ENCODE measurements around the gene NEK7. TPM values are rescaled to one million over a fixed set of nuclear protein-coding genes. Genes with fewer than 3 reads are reported as not detected.

The NEK7 gene
- polyA plus RNA-seq, 4 donors = 14.9 to 38.3 (median 27.2) TPM

DNA sequence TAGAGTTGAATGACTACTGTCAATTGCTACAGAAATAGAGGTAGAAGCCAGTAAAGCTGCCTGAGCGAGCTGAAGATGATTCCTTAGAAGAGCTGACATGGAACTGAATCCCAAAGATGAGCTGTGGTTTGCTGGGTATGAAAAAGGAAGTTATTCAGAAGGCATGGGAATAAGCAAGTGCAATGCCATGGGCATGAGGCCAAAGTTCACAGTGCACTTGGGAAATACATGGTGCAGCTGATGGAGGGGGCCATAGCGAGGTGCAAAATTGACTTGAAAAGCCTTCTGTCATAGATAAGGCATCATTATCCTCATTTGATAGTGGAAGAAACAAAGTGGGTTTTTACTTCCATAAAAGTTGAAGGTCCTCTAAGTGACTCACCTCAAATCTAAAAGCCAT, 88.6 kb downstream of the NEK7 start:
- no peak for FAIRE-seq
- WGBS, 3 donors = 78 to 83% (median 82%) methylated on average over 2 of the region's 2 CpGs
- H3K27me3 ChIP-seq (ENCODE audit: control insufficient read depth in 3 of 3, insufficient read depth in 3 of 3, low read length in 3 of 3) = no peaks in the 10 kb centered on the region
- H3K36me3 ChIP-seq (ENCODE audit: control insufficient read depth in 3 of 3, insufficient read depth in 2 of 3, low read depth in 1 of 3, low read length in 3 of 3) = peaks cover 0 to 6% (median 0%) of the 10 kb centered on the region in 3 donors
- H3K4me1 ChIP-seq (ENCODE audit: control insufficient read depth in 3 of 3, insufficient read depth in 2 of 3, low read depth in 1 of 3, low read length in 2 of 3) = no peaks in the 10 kb centered on the region
- no peak overlapping the region for H3K27ac ChIP-seq (ENCODE audit: low read depth in 1 of 3, low read length in 2 of 3)
- no peaks in the 10 kb centered on the region for H3K9me3 ChIP-seq (ENCODE audit: control insufficient read depth in 2 of 2, insufficient read depth in 1 of 2, low read depth in 1 of 2, low read length in 1 of 2)
- peak in 1 of 2 donors; percentile 21 for DNase-seq
- no peak overlapping the region for H3K4me3 ChIP-seq (ENCODE audit: low read depth in 1 of 3, low read length in 3 of 3)

- no peak for FAIRE-seq
- DNase-seq = no peak
- H3K4me1 ChIP-seq (ENCODE audit: control insufficient read depth in 3 of 3, insufficient read depth in 2 of 3, low read depth in 1 of 3, low read length in 2 of 3) = no peaks in the 10 kb centered on the region
- H3K36me3 ChIP-seq (ENCODE audit: control insufficient read depth in 3 of 3, insufficient read depth in 2 of 3, low read depth in 1 of 3, low read length in 3 of 3) = peaks cover 0 to 6% (median 0%) of the 10 kb centered on the region in 3 donors
- no peak overlapping the region for H3K4me3 ChIP-seq (ENCODE audit: low read depth in 1 of 3, low read length in 3 of 3)
- 96 to 99% (median 97%) methylated on average over 7 of the region's 7 CpGs for WGBS, 3 donors
- H3K9me3 ChIP-seq (ENCODE audit: control insufficient read depth in 2 of 2, insufficient read depth in 1 of 2, low read depth in 1 of 2, low read length in 1 of 2) = no peaks in the 10 kb centered on the region
- H3K27me3 ChIP-seq (ENCODE audit: control insufficient read depth in 3 of 3, insufficient read depth in 3 of 3, low read length in 3 of 3) = no peaks in the 10 kb centered on the region
- no peak overlapping the region for H3K27ac ChIP-seq (ENCODE audit: low read depth in 1 of 3, low read length in 2 of 3)
Observed at GRCh38 chr1:198246337-198246736, 89.5 kb downstream of the NEK7 start.

DNA sequence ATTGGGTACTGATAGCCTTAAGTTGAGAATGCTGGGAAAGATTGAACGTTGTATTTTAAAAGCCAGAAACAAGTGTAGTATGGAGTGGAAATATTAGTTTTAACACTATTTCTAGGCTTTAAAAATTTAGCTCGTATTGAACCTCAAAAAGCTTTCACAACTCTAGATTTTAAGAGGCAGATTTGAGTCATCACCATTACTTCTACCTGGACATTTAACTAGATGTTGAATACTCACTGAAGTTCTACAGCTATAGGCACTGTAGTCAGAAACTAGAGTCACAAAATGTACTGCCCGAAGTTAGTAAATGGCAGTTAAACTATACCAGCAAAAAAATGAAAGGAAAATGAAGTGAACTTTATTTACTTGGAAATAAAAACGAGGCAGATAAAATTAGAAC, 96.5 kb downstream of the NEK7 start:
- Histone ChIP-seq H3K36me3 (ENCODE audit: control insufficient read depth in 3 of 3, insufficient read depth in 2 of 3, low read depth in 1 of 3, low read length in 3 of 3) (no peaks in the 10 kb centered on the region), H3K4me1 (ENCODE audit: control insufficient read depth in 3 of 3, insufficient read depth in 2 of 3, low read depth in 1 of 3, low read length in 2 of 3) (no peaks in the 10 kb centered on the region), H3K27ac (ENCODE audit: low read depth in 1 of 3, low read length in 2 of 3) (no peak overlapping the region), H3K9me3 (ENCODE audit: control insufficient read depth in 2 of 2, insufficient read depth in 1 of 2, low read depth in 1 of 2, low read length in 1 of 2) (no peaks in the 10 kb centered on the region), H3K27me3 (ENCODE audit: control insufficient read depth in 3 of 3, insufficient read depth in 3 of 3, low read length in 3 of 3) (no peaks in the 10 kb centered on the region), H3K4me3 (ENCODE audit: low read depth in 1 of 3, low read length in 3 of 3) (no peak overlapping the region)
- 70 to 74% (median 71%) methylated on average over 4 of the region's 4 CpGs for WGBS, 3 donors
- DNase-seq = no peak
- no peak for FAIRE-seq

- Histone ChIP-seq H3K27me3 (ENCODE audit: control insufficient read depth in 3 of 3, insufficient read depth in 3 of 3, low read length in 3 of 3) (no peaks in the 10 kb centered on the region), H3K36me3 (ENCODE audit: control insufficient read depth in 3 of 3, insufficient read depth in 2 of 3, low read depth in 1 of 3, low read length in 3 of 3) (no peaks in the 10 kb centered on the region), H3K4me3 (ENCODE audit: low read depth in 1 of 3, low read length in 3 of 3) (no peak overlapping the region), H3K9me3 (ENCODE audit: control insufficient read depth in 2 of 2, insufficient read depth in 1 of 2, low read depth in 1 of 2, low read length in 1 of 2) (no peaks in the 10 kb centered on the region), H3K27ac (ENCODE audit: low read depth in 1 of 3, low read length in 2 of 3) (peak overlapping the region in 1 of 3 donors; percentile 24), H3K4me1 (ENCODE audit: control insufficient read depth in 3 of 3, insufficient read depth in 2 of 3, low read depth in 1 of 3, low read length in 2 of 3) (no peaks in the 10 kb centered on the region)
- FAIRE-seq = no peak
- DNase-seq = no peak
- 50 to 82% (median 60%) methylated on average over 1 of the region's 1 CpG for WGBS, 3 donors
Observed at GRCh38 chr1:198253668-198254067, 96.9 kb downstream of the NEK7 start.

DNA sequence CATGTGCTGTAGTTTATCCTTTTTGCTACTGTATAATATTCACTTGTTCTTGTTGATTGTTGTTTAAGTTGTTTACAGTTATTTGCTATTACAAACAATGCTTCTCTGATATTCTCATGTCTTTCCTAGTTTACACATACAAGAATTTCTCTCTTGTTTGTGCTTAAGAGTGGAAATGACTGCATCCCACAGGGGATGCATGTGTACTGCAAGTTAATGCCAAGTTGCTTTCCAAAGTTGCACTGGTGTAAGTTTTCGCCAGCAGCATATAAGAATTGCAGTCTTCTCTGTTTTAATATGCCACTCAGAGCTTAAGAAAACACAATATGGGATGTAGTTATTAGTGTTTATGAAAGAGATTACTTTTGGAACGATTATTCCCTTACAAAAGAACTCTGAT, 97.7 kb downstream of the NEK7 start:
- WGBS, 3 donors = 75 to 77% (median 77%) methylated on average over 2 of the region's 2 CpGs
- no peaks in the 10 kb centered on the region for H3K36me3 ChIP-seq (ENCODE audit: control insufficient read depth in 3 of 3, insufficient read depth in 2 of 3, low read depth in 1 of 3, low read length in 3 of 3)
- H3K4me1 ChIP-seq (ENCODE audit: control insufficient read depth in 3 of 3, insufficient read depth in 2 of 3, low read depth in 1 of 3, low read length in 2 of 3) = no peaks in the 10 kb centered on the region
- FAIRE-seq (no peak), DNase-seq (no peak)
- no peak overlapping the region for H3K4me3 ChIP-seq (ENCODE audit: low read depth in 1 of 3, low read length in 3 of 3)
- no peaks in the 10 kb centered on the region for H3K27me3 ChIP-seq (ENCODE audit: control insufficient read depth in 3 of 3, insufficient read depth in 3 of 3, low read length in 3 of 3)
- H3K9me3 ChIP-seq (ENCODE audit: control insufficient read depth in 2 of 2, insufficient read depth in 1 of 2, low read depth in 1 of 2, low read length in 1 of 2) = no peaks in the 10 kb centered on the region
- no peak overlapping the region for H3K27ac ChIP-seq (ENCODE audit: low read depth in 1 of 3, low read length in 2 of 3)

DNA sequence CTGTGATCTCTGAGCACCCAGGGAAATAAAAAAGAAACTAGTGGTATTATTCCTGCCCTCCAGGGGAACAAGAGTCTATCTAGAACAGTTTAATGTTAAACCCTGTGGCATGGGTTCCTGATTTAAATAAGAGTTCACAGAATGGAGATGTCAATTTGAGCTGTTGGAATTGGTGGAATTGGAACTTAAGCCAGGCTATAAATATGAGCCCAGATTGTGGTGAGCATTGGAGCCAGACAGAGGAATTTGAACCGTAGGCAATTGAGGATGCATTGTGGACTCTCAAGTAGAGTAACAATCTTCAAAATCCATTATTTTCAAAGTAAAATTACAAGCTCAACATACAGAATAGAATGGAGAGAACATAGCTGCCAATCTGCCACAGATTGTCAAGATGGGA, 98.2 kb downstream of the NEK7 start:
- Histone ChIP-seq H3K4me3 (ENCODE audit: low read depth in 1 of 3, low read length in 3 of 3) (no peak overlapping the region), H3K27me3 (ENCODE audit: control insufficient read depth in 3 of 3, insufficient read depth in 3 of 3, low read length in 3 of 3) (no peaks in the 10 kb centered on the region), H3K36me3 (ENCODE audit: control insufficient read depth in 3 of 3, insufficient read depth in 2 of 3, low read depth in 1 of 3, low read length in 3 of 3) (no peaks in the 10 kb centered on the region), H3K27ac (ENCODE audit: low read depth in 1 of 3, low read length in 2 of 3) (no peak overlapping the region), H3K4me1 (ENCODE audit: control insufficient read depth in 3 of 3, insufficient read depth in 2 of 3, low read depth in 1 of 3, low read length in 2 of 3) (no peaks in the 10 kb centered on the region), H3K9me3 (ENCODE audit: control insufficient read depth in 2 of 2, insufficient read depth in 1 of 2, low read depth in 1 of 2, low read length in 1 of 2) (no peaks in the 10 kb centered on the region)
- no peak for FAIRE-seq
- DNase-seq = no peak
- WGBS, 3 donors = 76 to 96% (median 86%) methylated on average over 1 of the region's 1 CpG

- Histone ChIP-seq H3K36me3 (ENCODE audit: control insufficient read depth in 3 of 3, insufficient read depth in 2 of 3, low read depth in 1 of 3, low read length in 3 of 3) (no peaks in the 10 kb centered on the region), H3K4me3 (ENCODE audit: low read depth in 1 of 3, low read length in 3 of 3) (no peak overlapping the region), H3K4me1 (ENCODE audit: control insufficient read depth in 3 of 3, insufficient read depth in 2 of 3, low read depth in 1 of 3, low read length in 2 of 3) (no peaks in the 10 kb centered on the region), H3K9me3 (ENCODE audit: control insufficient read depth in 2 of 2, insufficient read depth in 1 of 2, low read depth in 1 of 2, low read length in 1 of 2) (no peaks in the 10 kb centered on the region), H3K27ac (ENCODE audit: low read depth in 1 of 3, low read length in 2 of 3) (no peak overlapping the region), H3K27me3 (ENCODE audit: control insufficient read depth in 3 of 3, insufficient read depth in 3 of 3, low read length in 3 of 3) (no peaks in the 10 kb centered on the region)
- WGBS, 3 donors = 97 to 100% (median 98%) methylated on average over 1 of the region's 1 CpG
- no peak for DNase-seq
- no peak for FAIRE-seq
Observed at GRCh38 chr1:198255784-198256183, 99.0 kb downstream of the NEK7 start.

- no peak overlapping the region for H3K4me3 ChIP-seq (ENCODE audit: low read depth in 1 of 3, low read length in 3 of 3)
- FAIRE-seq (no peak), DNase-seq (no peak)
- H3K27ac ChIP-seq (ENCODE audit: low read depth in 1 of 3, low read length in 2 of 3) = no peak overlapping the region
- no peaks in the 10 kb centered on the region for H3K9me3 ChIP-seq (ENCODE audit: control insufficient read depth in 2 of 2, insufficient read depth in 1 of 2, low read depth in 1 of 2, low read length in 1 of 2)
- no peaks in the 10 kb centered on the region for H3K4me1 ChIP-seq (ENCODE audit: control insufficient read depth in 3 of 3, insufficient read depth in 2 of 3, low read depth in 1 of 3, low read length in 2 of 3)
- no peaks in the 10 kb centered on the region for H3K36me3 ChIP-seq (ENCODE audit: control insufficient read depth in 3 of 3, insufficient read depth in 2 of 3, low read depth in 1 of 3, low read length in 3 of 3)
- H3K27me3 ChIP-seq (ENCODE audit: control insufficient read depth in 3 of 3, insufficient read depth in 3 of 3, low read length in 3 of 3) = no peaks in the 10 kb centered on the region
Observed at GRCh38 chr1:198258491-198258890, 101.7 kb downstream of the NEK7 start.

- Histone ChIP-seq H3K27me3 (ENCODE audit: control insufficient read depth in 3 of 3, insufficient read depth in 3 of 3, low read length in 3 of 3) (no peaks in the 10 kb centered on the region), H3K9me3 (ENCODE audit: control insufficient read depth in 2 of 2, insufficient read depth in 1 of 2, low read depth in 1 of 2, low read length in 1 of 2) (no peaks in the 10 kb centered on the region), H3K4me3 (ENCODE audit: low read depth in 1 of 3, low read length in 3 of 3) (no peak overlapping the region), H3K27ac (ENCODE audit: low read depth in 1 of 3, low read length in 2 of 3) (no peak overlapping the region), H3K36me3 (ENCODE audit: control insufficient read depth in 3 of 3, insufficient read depth in 2 of 3, low read depth in 1 of 3, low read length in 3 of 3) (no peaks in the 10 kb centered on the region), H3K4me1 (ENCODE audit: control insufficient read depth in 3 of 3, insufficient read depth in 2 of 3, low read depth in 1 of 3, low read length in 2 of 3) (no peaks in the 10 kb centered on the region)
- DNase-seq (no peak), FAIRE-seq (no peak)
- WGBS, 3 donors = 88 to 92% (median 90%) methylated on average over 3 of the region's 3 CpGs
Observed at GRCh38 chr1:198259333-198260074, 102.7 kb downstream of the NEK7 start.
